ENCODE results near the gene CTNND2.

The CTNND2 gene

GRCh38 chr5:11040345-11040744 lies 863.9 kb downstream of the CTNND2 start:
- TF ChIP-seq CTCF (IDR thresholded peaks at IDR 0.05) = no peak

GRCh38 chr5:11038772-11039171 lies 865.5 kb downstream of the CTNND2 start:
- TF ChIP-seq CTCF (IDR thresholded peaks at IDR 0.05) = no peak

- TF ChIP-seq CTCF (IDR thresholded peaks at IDR 0.05) = no peak
Measured at GRCh38 chr5:11037941-11038340, 866.3 kb downstream of the CTNND2 start.

- no peak for TF ChIP-seq CTCF (IDR thresholded peaks at IDR 0.05)
Measured at GRCh38 chr5:11037080-11037479, 867.2 kb downstream of the CTNND2 start.

GRCh38 chr5:11030671-11031070 lies 873.6 kb downstream of the CTNND2 start:
- TF ChIP-seq CTCF (IDR thresholded peaks at IDR 0.05) = no peak

GRCh38 chr5:11027660-11028059 lies 876.6 kb downstream of the CTNND2 start:
- no peak for TF ChIP-seq CTCF (IDR thresholded peaks at IDR 0.05)

GRCh38 chr5:11026543-11026942 lies 877.7 kb downstream of the CTNND2 start:
- no peak for TF ChIP-seq CTCF (IDR thresholded peaks at IDR 0.05)

- TF ChIP-seq CTCF (IDR thresholded peaks at IDR 0.05) = no peak
Measured at GRCh38 chr5:11023945-11024344, 880.3 kb downstream of the CTNND2 start.

All from LNCAP (cell line).